HFFc6 (cell line): ENCODE measurements around the gene MIA2. TPM values are rescaled to one million over a fixed set of nuclear protein-coding genes. Genes with fewer than 3 reads are reported as not detected.
"Not testable (repeated sequence)": the region's sequence is repeated elsewhere in the genome, so short reads cannot be mapped to it uniquely, and the experiment has no call there.

Experiments used
- DNase-seq: peaks from one replicate; pipeline ENCODE4 v3.0.0-alpha.2; 2018
- H3K27ac Mint-ChIP-seq: 2 replicates; pipeline ENCODE4 v1.8.0; 2020; ENCODE audit warnings: mild to moderate bottlenecking, mixed read lengths
- H3K27me3 Mint-ChIP-seq: 2 replicates; pipeline ENCODE4 v1.8.0; 2021; ENCODE audit warnings: mild to moderate bottlenecking, moderate library complexity, mixed read lengths; ENCODE audit not compliant: insufficient read depth
- H3K36me3 Mint-ChIP-seq: 2 replicates; pipeline ENCODE4 v1.8.0; 2021; ENCODE audit warnings: low read depth, mixed read lengths
- H3K4me1 Mint-ChIP-seq: 2 replicates; pipeline ENCODE4 v1.8.0; 2020; ENCODE audit warnings: low read depth, mixed read lengths
- H3K4me3 Mint-ChIP-seq: 2 replicates; pipeline ENCODE4 v1.8.0; 2020; ENCODE audit warnings: mild to moderate bottlenecking, moderate library complexity, mixed read lengths
- H3K9me3 Mint-ChIP-seq: 2 replicates; pipeline ENCODE4 v1.8.0; 2020; ENCODE audit warnings: mild to moderate bottlenecking, mixed read lengths
- CTCF ChIP-seq: fragments of 200-600 bp; sonication (generic); IDR thresholded peaks from 2 replicates; pipeline ENCODE4 v1.5.0; 2021; ENCODE audit warnings: antibody characterized with exemption, mild to moderate bottlenecking
- total RNA-seq, 6 experiments: library from RNA; stranded (reverse); fragmentation: NEBNext Ultra II Directional; extraction: Animal tissue kit (Norgen Biotek cat#: 25700); gene quantifications; 2 replicates in 1 of 6; 3 replicates in 5 of 6; pipeline ENCODE4 v1.2.3, GENCODE V29; 2021

Gene MIA2
- total RNA-seq, 6 experiments from 2014 or later: 11.5 to 16.3 (median 13.0) TPM

- peaks cover 11% of the 10 kb centered on the region; the same call in 1 of the 2 replicates for H3K9me3 Mint-ChIP-seq
- no peak overlapping the region for H3K27ac Mint-ChIP-seq
- H3K4me1 Mint-ChIP-seq: peaks cover 42% of the 10 kb centered on the region
- H3K4me3 Mint-ChIP-seq: no peak overlapping the region
- TF ChIP-seq CTCF: no peak
- H3K36me3 Mint-ChIP-seq: peaks cover 16% of the 10 kb centered on the region
- DNase-seq: no peak
- no peaks in the 10 kb centered on the region for H3K27me3 Mint-ChIP-seq
Measured at GRCh38 chr14:39272918-39273317, 39.2 kb downstream of the MIA2 start.

DNA sequence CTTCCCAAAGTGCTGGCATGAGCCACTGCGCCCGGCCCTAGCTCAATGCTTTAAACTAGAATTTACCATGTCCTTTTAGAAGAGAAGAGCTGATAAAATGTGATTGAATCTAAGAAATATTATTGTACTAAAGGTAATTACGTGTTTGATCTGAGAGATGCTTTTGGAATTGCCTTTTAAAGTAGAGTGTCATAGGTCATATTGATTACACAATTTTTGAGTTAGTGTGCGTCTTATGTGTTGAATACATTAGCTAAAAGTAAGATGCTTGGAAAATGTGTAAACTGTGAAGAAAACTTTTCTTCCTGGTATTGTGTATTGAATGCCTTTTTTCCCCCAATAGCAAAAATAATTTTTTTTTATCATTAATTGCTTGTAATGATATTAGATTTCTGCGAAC, 41.7 kb downstream of the MIA2 start:
- no peak for TF ChIP-seq CTCF
- no peaks in the 10 kb centered on the region for H3K27me3 Mint-ChIP-seq

DNA sequence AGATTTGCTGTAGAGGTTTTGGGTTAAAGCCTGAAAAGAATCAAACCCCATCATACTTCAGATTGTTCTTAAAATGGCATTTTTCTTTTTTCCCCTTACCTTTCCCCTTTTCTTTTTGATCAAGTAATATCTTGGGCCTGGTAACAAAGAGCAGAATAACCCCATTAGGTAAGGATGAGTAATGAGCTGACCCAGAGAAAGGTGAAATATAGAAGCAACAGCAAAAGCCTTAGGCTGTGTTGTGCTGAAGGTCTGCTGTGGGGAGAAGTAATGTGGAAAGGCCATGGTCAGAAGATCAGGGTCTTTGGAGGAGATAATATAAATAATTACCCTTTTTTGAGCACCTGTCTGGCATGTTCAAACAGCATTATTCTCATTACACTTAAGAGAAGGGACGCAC, 42.3 kb downstream of the MIA2 start:
- no peak for DNase-seq
- Mint-ChIP-seq H3K4me1 (peaks cover 16% of the 10 kb centered on the region), H3K36me3 (peaks cover 28% of the 10 kb centered on the region), H3K9me3 (peaks cover 11% of the 10 kb centered on the region; the same call in 1 of the 2 replicates), H3K27me3 (no peaks in the 10 kb centered on the region), H3K4me3 (no peak overlapping the region), H3K27ac (no peak overlapping the region)
- no peak for TF ChIP-seq CTCF

More for the DNA sequence above, 41.7 kb downstream of the MIA2 start:
- Mint-ChIP-seq H3K36me3 (peaks cover 26% of the 10 kb centered on the region), H3K27ac (no peak overlapping the region), H3K4me1 (peaks cover 21% of the 10 kb centered on the region), H3K4me3 (no peak overlapping the region), H3K9me3 (peaks cover 11% of the 10 kb centered on the region; the same call in 1 of the 2 replicates)
- DNase-seq: no peak

- H3K4me3 Mint-ChIP-seq: no peak overlapping the region
Measured at GRCh38 chr14:39276579-39277114, 42.9 kb downstream of the MIA2 start.

GRCh38 chr14:39279515-39279914, 45.8 kb downstream of the MIA2 start:
- H3K27me3 Mint-ChIP-seq: no peaks in the 10 kb centered on the region
- DNase-seq: no peak
- H3K4me1 Mint-ChIP-seq: peaks cover 16% of the 10 kb centered on the region
- no peak for TF ChIP-seq CTCF
- no peak overlapping the region for H3K4me3 Mint-ChIP-seq
- H3K36me3 Mint-ChIP-seq: peaks cover 37% of the 10 kb centered on the region
- 0 out of 2 replicates have a peak overlapping the region, but pooled peaks have one; percentile 24 for H3K27ac Mint-ChIP-seq
- no peaks in the 10 kb centered on the region for H3K9me3 Mint-ChIP-seq

More at GRCh38 chr14:39276579-39277114, 42.9 kb downstream of the MIA2 start:
- Mint-ChIP-seq H3K36me3 (peaks cover 33% of the 10 kb centered on the region), H3K27me3 (no peaks in the 10 kb centered on the region), H3K27ac (no peak overlapping the region), H3K4me1 (peaks cover 16% of the 10 kb centered on the region), H3K9me3 (peaks cover 11% of the 10 kb centered on the region; the same call in 1 of the 2 replicates)
- DNase-seq: no peak
- no peak for TF ChIP-seq CTCF

DNA sequence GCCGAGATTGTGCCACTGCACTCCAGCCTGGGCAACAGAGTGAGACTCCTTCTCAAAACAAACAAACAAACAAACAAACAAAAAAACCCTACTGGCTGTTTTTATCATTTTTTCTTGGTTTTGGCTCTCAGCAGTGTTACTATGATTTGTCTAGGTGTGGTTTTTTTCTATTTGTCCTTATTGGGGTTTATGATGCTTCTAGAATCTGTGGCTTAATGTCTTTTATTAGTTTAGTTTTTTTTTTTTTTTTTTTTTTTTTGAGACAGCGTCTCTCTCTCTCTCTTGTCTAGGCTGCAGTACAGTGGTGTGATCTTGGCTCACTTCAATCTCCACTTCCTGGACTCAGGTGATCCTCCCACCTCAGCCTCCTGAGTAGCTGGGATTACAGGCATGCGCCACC, 47.0 kb downstream of the MIA2 start:
- not testable (repeated sequence) for H3K27me3 Mint-ChIP-seq, H3K4me3 Mint-ChIP-seq, DNase-seq, H3K9me3 Mint-ChIP-seq, H3K27ac Mint-ChIP-seq
- H3K36me3 Mint-ChIP-seq: peaks cover 37% of the 10 kb centered on the region
- H3K4me1 Mint-ChIP-seq: peaks cover 15% of the 10 kb centered on the region
